Measurements from ENCODE around the gene IHH.

The IHH gene

GRCh38 chr2:219041252-219041651 lies 19.5 kb downstream of the IHH start, which contains the start of gene CFAP65:
Gene CFAP65 (minus strand): TSS chr2:219041516. CDS start chr2:219039048, 2,468 bp downstream.
- peak within 1 kb of the TSS; percentile 59 for H3K4me3 ChIP-seq (ENCODE audit: low read length)
- TF ChIP-seq, protein P1, sequence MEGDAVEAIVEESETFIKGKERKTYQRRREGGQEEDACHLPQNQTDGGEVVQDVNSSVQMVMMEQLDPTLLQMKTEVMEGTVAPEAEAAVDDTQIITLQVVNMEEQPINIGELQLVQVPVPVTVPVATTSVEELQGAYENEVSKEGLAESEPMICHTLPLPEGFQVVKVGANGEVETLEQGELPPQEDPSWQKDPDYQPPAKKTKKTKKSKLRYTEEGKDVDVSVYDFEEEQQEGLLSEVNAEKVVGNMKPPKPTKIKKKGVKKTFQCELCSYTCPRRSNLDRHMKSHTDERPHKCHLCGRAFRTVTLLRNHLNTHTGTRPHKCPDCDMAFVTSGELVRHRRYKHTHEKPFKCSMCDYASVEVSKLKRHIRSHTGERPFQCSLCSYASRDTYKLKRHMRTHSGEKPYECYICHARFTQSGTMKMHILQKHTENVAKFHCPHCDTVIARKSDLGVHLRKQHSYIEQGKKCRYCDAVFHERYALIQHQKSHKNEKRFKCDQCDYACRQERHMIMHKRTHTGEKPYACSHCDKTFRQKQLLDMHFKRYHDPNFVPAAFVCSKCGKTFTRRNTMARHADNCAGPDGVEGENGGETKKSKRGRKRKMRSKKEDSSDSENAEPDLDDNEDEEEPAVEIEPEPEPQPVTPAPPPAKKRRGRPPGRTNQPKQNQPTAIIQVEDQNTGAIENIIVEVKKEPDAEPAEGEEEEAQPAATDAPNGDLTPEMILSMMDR (conservative IDR thresholded peaks at IDR 0.05; ENCODE audit: low read length): no peak
- DNase-seq (ENCODE audit: low read depth): peak; percentile 35

- no peak for DNase-seq (ENCODE audit: low read depth)
- H3K4me3 ChIP-seq (ENCODE audit: low read length): no peak overlapping the region
- TF ChIP-seq, protein P1 (conservative IDR thresholded peaks at IDR 0.05; ENCODE audit: low read length): no peak
These were observed 22.1 kb downstream of the IHH start for GRCh38 chr2:219038600-219038999.

GRCh38 chr2:219037783-219038499 lies 22.8 kb downstream of the IHH start:
- TF ChIP-seq, protein P1 (conservative IDR thresholded peaks at IDR 0.05; ENCODE audit: low read length): no peak

GRCh38 chr2:219035942-219036341 lies 24.8 kb downstream of the IHH start:
- TF ChIP-seq, protein P1 (conservative IDR thresholded peaks at IDR 0.05; ENCODE audit: low read length): no peak
- H3K4me3 ChIP-seq (ENCODE audit: low read length): no peak overlapping the region

More at GRCh38 chr2:219037783-219038499, 22.8 kb downstream of the IHH start:
- no peak overlapping the region for H3K4me3 ChIP-seq (ENCODE audit: low read length)
- DNase-seq (ENCODE audit: low read depth): no peak

GRCh38 chr2:219034823-219035222 lies 25.9 kb downstream of the IHH start:
- DNase-seq (ENCODE audit: low read depth): no peak
- H3K4me3 ChIP-seq (ENCODE audit: low read length): no peak overlapping the region
- TF ChIP-seq, protein P1 (conservative IDR thresholded peaks at IDR 0.05; ENCODE audit: low read length): no peak

More at GRCh38 chr2:219035942-219036341, 24.8 kb downstream of the IHH start:
- DNase-seq (ENCODE audit: low read depth): no peak

GRCh38 chr2:219032051-219032745 lies 28.5 kb downstream of the IHH start:
- no peak overlapping the region for H3K4me3 ChIP-seq (ENCODE audit: low read length)
- no peak for DNase-seq (ENCODE audit: low read depth)
- TF ChIP-seq, protein P1 (conservative IDR thresholded peaks at IDR 0.05; ENCODE audit: low read length): no peak
